HG03196 (cell line): Measurements from ENCODE around the gene ARHGEF6.
A peak's percentile ranks its signal among the peaks of the same experiment; 100 is the strongest.
"Not testable (repeated sequence)": the region's sequence is repeated elsewhere in the genome, so short reads cannot be mapped to it uniquely, and the experiment has no call there.

Experiments
- ATAC-seq: cut with Tn5 transposase; IDR thresholded peaks from one replicate; pipeline ENCODE4 v1.9.1; 2021; ENCODE audit not compliant: unreplicated experiment

The ARHGEF6 gene

GRCh38 chrX:136784231-136784630, 3.5 kb upstream of the ARHGEF6 start:
- ATAC-seq: no peak

- ATAC-seq: no peak
These were observed 2.4 kb upstream of the ARHGEF6 start for GRCh38 chrX:136783159-136783558.

- ATAC-seq: no peak
These were observed 557 bp upstream of the ARHGEF6 start for GRCh38 chrX:136781180-136781797.

GRCh38 chrX:136780241-136780640, 491 bp downstream of the ARHGEF6 start:
- no peak for ATAC-seq

GRCh38 chrX:136779346-136779781, 1.4 kb downstream of the ARHGEF6 start:
- ATAC-seq: no peak

GRCh38 chrX:136778916-136779315, 1.8 kb downstream of the ARHGEF6 start:
- ATAC-seq: no peak

GRCh38 chrX:136778020-136778419, 2.7 kb downstream of the ARHGEF6 start:
- no peak for ATAC-seq

GRCh38 chrX:136773648-136774047, 7.1 kb downstream of the ARHGEF6 start:
- no peak for ATAC-seq

GRCh38 chrX:136771869-136772268, 8.9 kb downstream of the ARHGEF6 start:
- ATAC-seq: not testable (repeated sequence)

- peak; percentile 53 for ATAC-seq
These were observed 12.2 kb downstream of the ARHGEF6 start for GRCh38 chrX:136768469-136769084.

- ATAC-seq: peak; percentile 69
These were observed 13.4 kb downstream of the ARHGEF6 start for GRCh38 chrX:136767104-136767941.

- no peak for ATAC-seq
These were observed 14.0 kb downstream of the ARHGEF6 start for GRCh38 chrX:136766785-136767103.

- no peak for ATAC-seq
These were observed 14.8 kb downstream of the ARHGEF6 start for GRCh38 chrX:136765821-136766356.

- no peak for ATAC-seq
These were observed 16.5 kb downstream of the ARHGEF6 start for GRCh38 chrX:136764206-136764605.

GRCh38 chrX:136762820-136763452, 17.8 kb downstream of the ARHGEF6 start:
- ATAC-seq: no peak

- ATAC-seq: no peak
These were observed 19.3 kb downstream of the ARHGEF6 start for GRCh38 chrX:136761421-136761820.

GRCh38 chrX:136759968-136760367, 20.8 kb downstream of the ARHGEF6 start:
- peak; percentile 80 for ATAC-seq

GRCh38 chrX:136755411-136755810, 25.3 kb downstream of the ARHGEF6 start:
- ATAC-seq: no peak

- no peak for ATAC-seq
These were observed 26.1 kb downstream of the ARHGEF6 start for GRCh38 chrX:136754651-136755050.

- ATAC-seq: no peak
These were observed 27.9 kb downstream of the ARHGEF6 start for GRCh38 chrX:136752796-136753195.

GRCh38 chrX:136752346-136752745, 28.4 kb downstream of the ARHGEF6 start:
- ATAC-seq: no peak
